ENCODE data around the gene DCC.

Gene DCC

DNA sequence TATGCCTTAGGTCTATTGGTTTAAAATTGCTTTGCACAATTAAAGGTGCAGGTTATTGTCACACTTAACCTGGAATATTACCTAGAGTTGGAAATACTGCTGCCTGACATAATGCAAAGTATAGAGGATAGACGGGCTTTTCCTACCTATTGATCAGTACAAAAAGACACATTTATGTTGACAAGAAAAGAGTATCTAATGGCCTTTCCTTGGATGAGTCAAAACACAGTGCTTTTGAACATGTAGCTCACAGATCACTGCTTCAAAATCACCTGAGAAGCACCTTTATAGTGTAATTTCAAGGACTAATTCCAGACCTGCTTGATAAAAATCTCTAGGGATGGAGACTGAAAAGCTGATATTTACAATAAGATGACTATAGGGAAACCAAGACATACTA lies 262.8 kb downstream of the DCC start:
- no peak for DNase-seq (ENCODE audit: low spot score)

DNA sequence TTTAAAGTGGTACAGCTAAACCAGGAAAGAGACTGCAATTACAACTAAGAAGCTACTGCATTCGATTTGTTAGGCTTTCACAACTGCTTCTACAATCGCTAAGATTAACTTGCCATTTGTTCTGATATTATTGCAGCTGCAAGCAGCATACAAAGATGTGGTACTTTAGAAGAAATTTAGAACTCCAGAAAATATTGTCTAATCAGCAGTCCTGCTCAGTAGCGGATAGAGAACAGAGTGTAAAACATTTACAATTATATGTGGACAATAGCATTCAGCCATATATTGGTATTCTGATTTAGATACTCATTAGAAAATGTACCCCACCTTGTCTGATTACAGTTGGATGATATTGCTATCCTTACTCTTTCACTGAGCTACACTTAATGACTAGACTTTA lies 265.3 kb downstream of the DCC start:
- DNase-seq (ENCODE audit: low spot score) = no peak

DNA sequence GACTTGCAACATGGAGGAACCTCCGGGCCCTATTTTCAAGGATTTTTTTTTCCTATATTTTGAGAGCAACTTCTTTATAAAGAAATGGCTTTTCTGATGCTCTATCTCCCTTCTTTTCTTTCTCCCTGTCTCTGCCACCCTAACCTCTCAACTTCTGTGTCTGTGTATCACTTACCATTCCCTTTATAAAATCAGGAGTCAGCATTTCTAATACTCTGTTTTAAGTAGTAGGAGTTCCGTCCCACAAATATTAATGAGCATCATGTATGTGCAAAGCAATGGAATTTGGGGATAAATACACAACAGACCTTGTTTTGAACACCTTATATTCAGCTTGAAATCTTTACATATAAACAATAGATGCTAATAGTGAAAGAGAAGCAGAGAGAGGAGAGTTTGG lies 268.0 kb downstream of the DCC start:
- no peak for DNase-seq (ENCODE audit: low spot score)

DNA sequence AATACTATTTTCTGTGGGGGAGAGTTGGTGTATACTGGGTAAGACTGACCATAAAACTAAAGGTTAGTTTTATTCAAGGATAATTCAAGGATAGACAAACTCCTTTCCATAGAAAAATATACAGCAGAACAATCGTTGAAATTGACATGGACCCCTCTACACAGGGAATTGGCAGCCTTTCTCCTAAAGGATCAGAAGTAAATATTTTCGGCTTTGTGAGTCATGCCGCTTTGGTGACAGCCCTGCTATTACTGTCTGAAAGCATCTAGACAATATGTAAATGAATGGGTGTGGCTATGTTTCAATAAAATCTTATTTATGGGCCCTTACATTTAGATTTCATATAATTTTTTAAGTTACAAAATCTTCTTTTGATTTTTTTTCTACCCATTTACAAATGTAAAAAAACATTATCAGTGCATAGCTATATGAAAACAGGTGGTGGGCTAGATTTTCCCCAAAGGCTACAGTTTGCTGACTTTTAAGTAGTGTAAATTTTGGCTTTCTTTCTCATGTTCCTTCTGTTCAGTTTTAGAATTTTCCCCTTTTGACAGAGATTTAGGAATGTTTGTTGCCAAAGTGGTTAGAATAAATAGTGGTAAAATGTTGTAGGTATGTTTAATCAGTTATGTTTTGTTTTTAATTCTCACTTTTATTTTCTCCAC lies 270.6 kb downstream of the DCC start:
- DNase-seq (ENCODE audit: low spot score) = no peak

DNA sequence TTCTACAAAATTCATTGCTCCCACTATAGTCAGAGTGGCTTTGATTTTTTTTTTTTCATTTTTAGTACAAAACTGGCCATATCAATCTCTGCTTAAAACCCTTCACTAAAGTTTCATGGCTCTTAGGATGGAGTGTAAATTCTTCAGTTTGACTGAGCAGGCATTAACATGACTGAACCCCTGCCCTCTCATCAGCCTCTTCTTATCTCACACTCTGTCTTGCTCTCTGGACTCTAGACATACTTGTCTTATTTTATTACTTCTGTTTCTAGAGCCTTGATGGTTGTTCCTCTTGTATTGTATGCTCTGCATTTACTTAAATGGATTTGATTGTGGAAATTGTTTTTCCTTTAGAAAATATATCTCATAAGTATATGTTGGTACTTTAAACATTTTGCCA lies 272.4 kb downstream of the DCC start:
- no peak for DNase-seq (ENCODE audit: low spot score)

DNA sequence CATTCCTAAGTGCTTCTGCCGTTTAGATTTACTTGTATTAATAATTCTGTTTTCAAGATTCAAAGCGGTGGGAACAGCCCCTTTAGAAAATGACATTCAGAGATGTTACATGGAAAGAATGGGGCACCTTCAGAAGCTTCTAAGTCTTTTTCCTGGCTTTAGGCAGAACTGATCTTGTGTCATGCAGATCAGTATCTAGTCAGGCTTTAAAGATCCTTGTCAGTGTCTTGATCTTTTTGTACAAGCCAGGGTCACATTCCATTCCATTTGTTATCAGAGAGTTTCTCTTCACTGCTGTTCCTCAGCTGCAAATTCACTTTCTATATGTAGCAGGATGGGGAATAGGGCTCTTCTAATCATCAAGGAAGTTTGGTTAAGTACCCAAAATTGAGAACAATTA lies 275.3 kb downstream of the DCC start:
- no peak for DNase-seq (ENCODE audit: low spot score)

DNA sequence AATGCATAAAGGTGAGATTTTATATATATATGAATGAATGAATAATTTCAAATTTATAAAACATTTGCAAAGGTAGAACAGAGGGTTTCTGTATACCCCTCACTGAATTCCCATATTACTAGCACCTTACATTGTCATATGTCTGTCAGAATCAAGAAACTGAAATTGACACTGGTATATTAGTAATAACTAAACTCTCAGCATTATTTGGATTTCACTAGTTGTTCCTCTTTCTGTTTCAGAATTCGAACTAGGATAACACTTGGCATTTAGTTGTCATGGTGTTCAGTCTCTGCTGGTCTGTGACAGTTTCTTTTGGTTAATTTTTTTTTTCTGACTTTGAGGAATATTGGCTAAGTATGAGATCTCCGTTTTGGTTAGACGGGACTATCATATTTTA lies 275.9 kb downstream of the DCC start:
- no peak for DNase-seq (ENCODE audit: low spot score)

DNA sequence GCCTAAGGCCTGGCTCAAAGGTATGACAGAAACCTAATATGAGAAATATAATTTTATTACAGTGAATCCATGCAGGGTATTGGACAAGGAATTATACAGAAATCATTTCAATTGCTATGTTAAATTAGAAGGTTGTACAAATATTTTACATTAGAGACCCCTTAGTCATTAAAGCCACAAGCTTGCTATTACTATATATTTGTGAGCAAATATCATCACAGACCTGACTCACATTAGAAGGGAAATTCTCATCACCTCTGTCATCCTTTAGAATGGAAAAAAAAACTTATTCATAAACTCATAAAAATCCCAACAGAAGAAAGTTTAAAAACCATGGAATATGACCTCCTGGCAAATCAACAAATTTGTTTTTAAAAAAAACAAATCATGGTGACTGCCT lies 277.9 kb downstream of the DCC start:
- DNase-seq (ENCODE audit: low spot score) = no peak

DNA sequence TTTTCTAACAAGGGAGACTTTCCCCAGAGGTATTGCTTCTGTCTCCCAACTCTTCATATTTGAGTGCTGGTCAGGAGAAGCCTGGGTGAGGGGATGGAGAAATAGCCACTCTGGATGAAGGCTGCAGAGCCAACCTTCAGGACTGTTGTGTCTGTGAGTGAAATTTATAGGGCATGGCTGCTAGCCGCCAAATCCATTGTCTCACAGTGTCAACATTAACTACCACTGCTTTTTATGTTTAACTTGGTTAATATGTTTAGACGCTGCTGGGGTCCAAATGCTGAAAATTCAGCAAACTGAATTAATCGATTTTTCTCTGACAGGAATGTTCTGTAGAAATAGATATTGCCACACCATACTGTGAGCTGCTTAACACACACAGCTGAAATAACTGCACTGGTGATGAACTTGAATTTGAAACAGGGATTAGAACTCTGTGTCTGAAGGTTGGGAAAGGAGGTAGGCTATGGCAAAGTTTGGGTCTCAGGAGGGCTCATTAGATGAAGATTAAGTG lies 281.0 kb downstream of the DCC start:
- peak; percentile 1 for DNase-seq (ENCODE audit: low spot score)

DNA sequence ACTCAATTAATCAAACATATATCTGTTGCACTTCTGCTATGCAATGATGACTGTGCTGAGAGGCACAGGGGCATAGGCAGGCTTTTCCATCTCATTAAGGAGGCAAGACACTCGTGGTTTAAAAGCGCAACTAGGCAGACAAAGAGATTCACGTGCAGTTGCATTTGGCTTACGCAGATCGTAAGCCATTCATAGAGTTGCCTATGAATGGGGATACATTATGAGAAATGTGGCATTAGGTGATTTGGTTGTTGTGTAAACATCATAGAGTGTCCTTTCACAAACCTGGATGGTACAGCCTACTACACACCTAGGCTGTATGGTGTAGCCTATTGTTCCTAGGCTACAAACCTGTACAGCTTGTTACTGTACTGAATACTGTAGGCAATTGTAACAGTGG lies 284.7 kb downstream of the DCC start:
- DNase-seq (ENCODE audit: low spot score) = no peak

DNA sequence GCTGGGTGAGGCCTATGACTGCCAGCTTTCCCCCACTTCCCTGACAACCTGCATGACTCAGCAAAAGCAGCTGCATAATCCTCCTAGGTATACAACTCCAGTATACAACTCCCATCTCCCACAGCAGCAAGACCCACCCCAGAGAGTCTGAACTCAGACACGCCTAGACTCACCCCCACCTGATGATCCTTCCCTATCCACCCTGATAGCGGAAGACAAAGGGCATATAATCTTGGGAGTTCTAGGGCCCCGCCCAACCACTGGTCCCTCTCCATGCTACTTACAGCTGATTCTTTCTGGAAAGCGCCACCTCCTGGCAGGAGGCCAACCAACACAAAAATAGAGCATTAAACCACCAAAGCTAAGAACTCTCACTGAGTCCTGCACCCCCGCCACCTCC lies 296.5 kb downstream of the DCC start:
- DNase-seq (ENCODE audit: low spot score) = no peak

DNA sequence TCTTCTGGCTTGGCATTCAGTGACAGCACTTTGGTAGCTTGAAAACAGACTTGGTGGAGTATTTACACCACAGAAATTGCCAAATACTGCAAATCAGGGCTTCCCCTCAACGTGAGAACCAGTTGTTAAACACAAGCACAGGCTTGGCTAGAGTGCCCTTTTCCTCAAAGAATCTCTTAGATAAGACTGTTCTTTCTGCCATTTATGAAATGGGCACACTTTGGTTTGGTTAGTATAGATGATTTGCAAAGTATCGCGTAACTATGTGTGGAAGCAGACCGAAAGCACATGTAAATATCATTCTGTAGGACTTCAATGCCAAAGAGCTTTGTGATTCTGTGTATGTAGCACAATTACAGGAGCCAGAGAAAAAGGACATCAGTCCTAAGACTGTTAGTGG lies 308.2 kb downstream of the DCC start:
- DNase-seq (ENCODE audit: low spot score) = no peak

DNA sequence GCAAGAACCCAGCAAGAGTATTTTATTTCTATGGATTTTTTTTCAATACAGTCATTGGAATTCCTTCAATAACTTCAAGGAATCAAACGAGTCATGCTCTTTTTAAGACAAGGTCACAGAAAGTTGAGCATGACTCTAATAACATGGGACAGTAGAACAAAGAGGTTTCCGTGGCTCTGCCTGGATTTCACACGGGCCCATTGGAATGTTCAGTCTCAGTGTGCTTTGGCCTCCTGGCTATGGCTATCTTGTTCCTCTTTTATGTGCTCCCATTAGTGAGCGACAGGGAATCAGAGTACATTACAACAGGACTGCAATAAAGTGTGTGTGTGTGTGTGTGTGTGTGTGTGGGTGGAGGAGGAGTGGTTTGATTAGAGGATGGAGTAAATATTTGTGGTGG lies 312.4 kb downstream of the DCC start:
- DNase-seq (ENCODE audit: low spot score) = no peak

DNA sequence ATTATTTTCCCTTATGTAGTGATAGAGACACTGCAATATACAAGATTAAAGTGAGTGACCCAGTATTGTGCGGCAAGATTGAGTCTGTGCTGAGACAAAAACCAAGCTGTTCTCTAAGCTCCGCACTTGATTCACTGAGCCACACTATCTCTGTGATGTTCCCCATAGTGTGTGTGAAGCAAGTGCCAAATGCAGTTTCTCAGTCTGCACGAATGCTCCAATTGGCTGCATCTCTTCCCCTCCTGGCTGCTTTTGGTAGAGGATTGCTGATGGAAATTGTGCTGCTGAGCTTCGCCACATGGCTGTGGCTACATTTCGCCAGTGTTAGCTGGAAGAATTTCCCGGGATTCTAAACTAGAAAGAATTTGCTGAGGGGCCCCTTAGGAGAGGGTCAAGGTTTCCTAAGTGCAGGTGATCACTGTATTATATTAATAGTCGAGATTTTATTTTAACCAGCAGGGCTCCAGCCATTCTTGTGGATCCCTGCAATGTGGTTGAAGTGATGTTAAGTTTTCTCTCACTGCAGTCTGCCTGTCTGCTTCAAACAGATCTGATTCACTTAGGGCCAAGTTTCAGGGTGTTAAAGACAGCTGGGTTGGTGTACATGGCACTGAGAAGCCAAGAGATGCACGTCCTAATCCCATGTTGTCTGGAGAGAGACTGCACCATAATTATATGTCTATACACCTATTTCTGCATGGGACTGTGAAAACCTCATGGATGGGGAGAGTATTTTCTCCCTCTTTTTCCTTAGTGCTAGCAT lies 317.2 kb downstream of the DCC start:
- no peak for DNase-seq (ENCODE audit: low spot score)

DNA sequence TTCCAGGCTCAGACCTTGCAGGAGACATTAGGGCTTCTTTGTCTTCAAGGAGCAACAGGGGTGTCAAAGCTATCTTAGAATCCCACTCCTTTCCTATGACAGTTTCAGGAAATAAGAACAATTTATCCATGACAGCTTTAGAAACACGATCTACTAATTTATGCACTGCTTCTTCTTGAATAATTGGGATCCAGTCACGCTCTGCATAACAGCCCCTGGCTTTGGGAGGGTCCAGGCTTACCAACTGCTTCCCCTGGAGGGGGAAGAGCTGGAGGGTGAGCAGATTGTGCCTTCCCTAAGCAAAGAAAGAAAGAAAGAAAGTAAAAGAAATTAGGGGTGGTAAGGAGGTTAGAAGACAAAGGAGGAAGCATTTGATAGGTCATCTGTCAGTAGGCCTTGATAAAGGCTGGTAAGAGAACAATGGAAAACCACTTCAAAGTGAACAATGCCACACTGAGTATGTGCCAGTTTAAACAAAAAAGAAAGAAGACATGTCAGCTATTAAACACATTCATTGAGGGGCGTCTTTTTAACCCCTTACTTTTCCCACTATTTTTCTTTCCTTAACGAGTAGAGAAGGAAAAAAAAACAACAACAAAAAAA lies 327.6 kb downstream of the DCC start:
- no peak for DNase-seq (ENCODE audit: low spot score)

DNA sequence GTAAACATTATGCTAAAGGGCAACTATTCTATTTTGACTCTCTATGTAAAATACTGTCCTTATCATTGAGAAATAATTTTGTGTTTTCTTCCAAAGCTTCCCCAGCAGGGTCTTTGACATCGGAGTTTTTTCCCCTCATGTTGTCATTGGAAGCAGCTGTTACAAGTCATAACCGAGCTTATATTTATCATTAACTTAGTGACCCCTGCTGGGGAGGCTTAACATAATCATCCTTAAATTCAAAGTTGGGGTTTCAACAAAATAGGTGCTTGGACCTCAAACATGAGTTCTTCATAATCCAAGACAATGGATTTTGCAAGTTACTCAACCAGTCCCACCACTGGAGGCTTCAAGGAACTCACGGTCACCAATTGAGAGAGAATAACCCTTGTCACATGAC lies 330.9 kb downstream of the DCC start:
- peak; percentile 20 for DNase-seq (ENCODE audit: low spot score)

DNA sequence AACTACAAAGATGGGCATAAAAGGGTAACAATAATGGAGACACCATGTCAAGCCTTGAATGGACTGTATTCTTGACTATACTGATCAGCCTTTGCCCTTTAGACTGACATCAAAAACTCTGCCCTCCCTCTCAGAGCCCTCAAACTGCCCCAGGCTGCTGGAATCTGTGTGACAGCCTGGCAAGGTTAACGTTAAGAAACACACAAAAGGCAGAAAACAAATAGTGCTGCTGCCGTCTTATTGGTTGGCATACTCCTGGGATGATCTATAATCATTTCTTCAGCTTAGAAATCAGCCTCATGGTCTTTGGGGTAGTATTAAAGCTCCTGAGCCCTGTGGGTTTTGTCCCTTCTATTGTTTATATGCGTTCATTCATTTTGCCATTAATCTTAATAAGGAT lies 338.0 kb downstream of the DCC start:
- no peak for DNase-seq (ENCODE audit: low spot score)

DNA sequence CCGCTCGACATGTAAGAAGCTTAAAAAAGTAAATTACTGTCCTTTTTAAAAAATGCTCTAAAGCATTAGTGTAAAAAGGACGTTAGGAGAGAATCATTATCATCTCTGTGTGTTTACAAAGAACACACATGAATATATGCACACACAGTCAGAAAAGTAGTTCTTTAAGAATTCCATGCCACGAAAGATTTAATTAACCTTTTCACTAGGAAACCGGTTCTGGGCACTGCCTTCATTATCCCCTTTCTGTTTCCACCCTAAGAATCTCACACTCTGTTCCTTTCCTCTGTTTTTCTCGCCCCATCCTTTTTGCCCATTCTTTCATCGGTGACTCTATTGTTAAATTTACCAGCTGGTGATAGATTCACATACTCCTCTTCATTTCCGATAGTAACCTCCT lies 338.6 kb downstream of the DCC start:
- DNase-seq (ENCODE audit: low spot score) = no peak

DNA sequence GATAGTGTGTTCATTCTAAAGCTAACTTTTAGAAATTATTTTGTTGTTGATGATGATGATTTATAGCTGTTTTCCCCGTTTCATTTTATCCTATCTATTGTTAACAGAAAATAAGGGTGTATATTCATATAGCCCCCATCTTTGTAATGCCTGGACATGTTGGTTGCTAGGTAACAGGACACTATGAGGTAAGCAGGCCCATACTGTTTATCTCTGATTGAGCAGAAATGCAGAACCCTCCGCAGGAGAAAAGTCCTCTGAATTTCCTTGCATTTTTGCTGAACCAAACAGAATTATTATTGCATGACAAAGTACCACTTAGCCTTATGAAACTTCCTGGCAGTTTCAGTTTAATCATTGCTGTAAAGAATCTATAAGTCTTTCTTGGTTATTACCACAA lies 339.4 kb downstream of the DCC start:
- no peak for DNase-seq (ENCODE audit: low spot score)

DNA sequence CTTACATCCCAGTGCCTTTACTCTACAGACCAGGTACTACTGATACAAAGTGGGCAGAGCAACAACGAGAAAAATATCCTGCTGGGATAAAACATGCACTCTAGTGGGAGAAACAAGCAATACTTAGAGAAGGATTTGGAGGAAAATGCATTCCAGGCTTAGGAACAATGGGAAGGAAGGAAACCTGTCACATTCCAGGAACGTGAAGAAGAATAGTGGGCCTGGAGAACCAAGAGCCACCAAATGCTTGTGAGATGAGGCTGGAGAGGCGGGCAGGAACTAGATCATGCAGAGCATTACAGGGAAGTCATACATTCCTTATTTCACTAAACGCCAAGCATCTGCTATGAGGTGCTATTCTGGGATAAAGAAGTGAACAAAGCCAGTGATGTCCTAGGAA lies 342.3 kb downstream of the DCC start:
- no peak for DNase-seq (ENCODE audit: low spot score)

DNA sequence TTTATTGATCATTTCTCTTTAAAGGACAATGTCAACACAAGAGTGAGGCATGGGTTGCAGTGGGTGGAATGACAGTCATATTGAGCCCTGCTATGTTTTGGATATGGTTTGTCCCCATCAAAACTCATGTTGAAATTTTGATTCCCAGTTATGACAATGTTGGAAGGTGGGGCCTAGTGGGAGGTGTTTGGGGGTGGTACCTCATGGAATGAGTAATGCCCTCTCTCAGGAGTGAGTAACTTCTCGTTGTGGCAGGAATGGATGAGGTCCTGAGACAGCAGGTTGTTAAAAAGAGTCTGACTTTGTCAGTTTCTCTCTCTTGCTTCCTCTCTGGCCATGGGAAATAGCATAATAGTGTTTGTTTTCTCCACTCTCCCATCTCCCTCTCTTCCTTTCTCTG lies 345.3 kb downstream of the DCC start:
- no peak for DNase-seq (ENCODE audit: low spot score)

DNA sequence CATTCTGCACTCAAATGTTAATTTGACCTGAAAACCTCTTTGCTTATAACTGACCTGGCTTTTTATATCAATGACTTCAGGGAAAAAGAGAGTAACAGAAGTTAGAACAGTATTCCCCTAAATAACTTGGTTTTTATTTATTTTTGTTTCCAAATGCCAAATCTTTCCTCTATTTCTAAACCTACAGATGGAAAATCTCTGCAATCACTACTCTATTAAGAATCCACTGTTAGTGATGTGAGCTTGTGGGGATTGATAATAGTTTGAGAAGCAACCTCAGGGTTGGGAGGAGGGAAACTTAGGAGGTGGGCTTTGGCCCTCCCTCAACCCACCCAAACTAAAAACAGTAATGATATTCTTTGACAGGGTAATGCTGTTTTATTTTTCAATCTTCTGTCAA lies 351.8 kb downstream of the DCC start:
- no peak for DNase-seq (ENCODE audit: low spot score)

DNA sequence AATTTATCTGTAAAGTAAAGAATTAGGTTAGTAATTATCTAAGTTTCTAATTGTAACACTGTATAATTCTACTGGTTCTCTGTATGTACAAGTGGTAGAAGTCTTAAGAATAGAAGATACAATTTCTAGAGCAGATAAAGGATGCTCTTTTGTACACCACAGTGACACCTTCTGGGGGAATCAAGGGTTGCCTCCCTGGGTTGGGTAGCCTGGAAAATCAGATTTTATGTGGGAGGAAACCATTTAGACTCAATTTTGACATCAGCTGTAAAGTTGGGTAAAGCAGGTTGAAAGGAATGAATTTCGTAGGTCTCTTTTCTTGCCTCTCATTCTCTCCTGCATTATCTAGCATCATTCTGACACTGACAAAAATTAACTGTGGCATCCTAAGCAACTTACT lies 354.8 kb downstream of the DCC start:
- DNase-seq (ENCODE audit: low spot score) = no peak

DNA sequence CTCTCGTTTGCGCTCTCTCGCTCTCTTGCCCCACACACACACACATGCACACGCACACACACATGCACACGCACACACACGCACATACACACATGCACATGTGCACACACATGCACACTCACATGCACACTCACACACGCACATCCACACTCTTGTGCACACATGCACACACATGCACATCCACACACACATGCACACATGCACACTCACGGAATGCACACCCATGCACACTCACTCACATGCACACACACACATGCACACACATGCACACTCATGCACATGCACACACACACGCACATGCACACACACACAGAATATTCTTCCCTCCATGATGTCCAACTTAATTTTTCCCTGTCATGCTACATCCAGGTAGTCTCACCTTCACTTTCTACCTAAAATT lies 360.1 kb downstream of the DCC start:
- DNase-seq (ENCODE audit: low spot score) = no peak
